HG03457 (cell line): ENCODE results near the gene HP1BP3.

Experiments used
- ATAC-seq: cut with Tn5 transposase; IDR thresholded peaks from one replicate; pipeline ENCODE4 v1.9.1; 2021; ENCODE audit warnings: moderate number of reproducible peaks; ENCODE audit not compliant: unreplicated experiment

Gene HP1BP3

DNA sequence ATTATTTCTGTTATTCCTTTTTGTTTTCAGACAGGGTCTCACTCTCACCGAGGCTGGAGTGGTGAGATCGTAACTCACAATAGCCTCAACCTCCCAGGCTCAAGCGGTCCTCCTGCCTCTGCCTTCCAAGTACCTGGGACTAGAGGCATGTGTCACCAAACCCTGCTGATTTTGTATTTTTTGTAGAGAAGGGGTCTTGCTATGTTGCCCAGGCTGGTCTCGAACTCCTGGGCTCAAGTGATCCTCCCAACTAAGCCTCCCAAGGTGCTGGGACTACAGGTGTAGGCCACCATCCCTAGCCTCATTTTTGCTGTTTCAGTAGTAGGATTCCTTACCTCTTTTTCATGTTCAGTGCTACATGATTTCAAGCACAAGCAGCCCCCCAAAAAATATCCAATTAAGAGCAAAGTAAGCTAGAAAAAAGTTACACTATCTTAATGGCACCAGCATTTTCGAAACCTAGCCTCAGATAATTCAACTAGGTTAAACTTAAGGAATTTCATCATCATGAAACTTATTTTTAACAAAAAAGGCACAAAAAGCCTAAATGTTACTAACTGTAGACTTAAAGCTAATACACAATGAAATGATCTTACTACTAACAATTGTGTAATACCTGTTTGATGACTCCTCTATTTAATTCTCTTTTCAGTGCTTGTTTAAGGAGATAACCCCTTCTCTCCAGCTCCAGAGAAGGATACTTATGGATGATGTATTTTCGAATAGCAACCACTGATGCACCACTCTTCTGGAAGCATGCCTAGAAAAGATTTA lies 16.6 kb downstream of the HP1BP3 start:
- no peak for ATAC-seq

DNA sequence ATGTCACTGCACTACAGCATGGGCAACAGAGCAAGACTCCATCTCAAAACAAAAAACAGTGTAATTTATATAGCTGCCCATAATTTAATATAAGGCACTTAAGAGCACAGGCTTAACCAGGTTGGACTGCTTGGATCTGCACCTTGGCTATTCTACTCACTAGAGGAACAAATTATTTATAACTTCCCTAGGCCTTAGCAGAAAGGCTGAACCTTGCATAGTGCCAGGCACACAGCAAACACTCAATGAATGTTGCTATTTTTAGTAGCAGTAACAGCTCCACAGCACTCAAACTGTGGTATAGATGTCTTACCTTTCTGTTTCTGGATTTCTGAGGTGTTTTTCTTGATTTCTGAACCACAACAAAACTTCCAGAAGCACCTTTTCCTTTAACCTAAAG lies 19.8 kb downstream of the HP1BP3 start:
- ATAC-seq: no peak

DNA sequence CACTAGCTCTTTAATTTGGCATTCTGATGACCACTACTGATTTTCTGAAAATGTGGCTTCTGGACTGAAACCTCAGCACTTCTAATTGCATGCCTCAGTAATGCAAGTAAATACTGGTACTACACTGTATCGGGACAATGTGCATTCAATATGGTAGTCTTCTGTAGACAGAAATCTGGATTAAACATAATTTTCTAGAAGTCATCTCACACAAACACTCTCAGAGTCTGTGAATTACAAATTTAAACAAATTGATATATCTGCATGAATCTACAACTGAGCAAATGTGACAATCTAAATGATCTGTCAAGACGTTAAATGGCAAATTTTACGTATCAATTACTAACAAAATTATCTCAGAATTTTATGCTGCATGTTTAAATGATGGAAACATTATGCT lies 23.7 kb downstream of the HP1BP3 start:
- ATAC-seq: no peak

DNA sequence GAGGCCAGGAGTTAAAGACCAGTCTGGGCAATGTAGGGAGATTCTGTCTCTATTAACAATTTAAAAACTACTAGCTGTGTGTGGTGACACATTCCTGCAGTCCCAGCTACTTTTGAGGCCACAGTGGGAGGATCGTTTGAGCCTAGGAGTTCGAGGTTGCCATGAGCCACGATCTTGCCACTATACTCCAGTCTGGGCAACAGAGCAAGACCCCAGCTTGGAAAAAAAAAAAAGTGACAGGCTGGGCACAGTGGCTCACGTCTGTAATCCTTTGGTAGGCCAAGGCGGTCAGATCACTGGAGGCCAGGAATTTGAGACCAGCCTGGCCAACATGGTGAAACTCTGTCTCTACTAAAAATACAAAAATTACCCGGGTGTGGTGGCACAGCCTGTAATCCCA lies 26.8 kb downstream of the HP1BP3 start:
- ATAC-seq: no peak

DNA sequence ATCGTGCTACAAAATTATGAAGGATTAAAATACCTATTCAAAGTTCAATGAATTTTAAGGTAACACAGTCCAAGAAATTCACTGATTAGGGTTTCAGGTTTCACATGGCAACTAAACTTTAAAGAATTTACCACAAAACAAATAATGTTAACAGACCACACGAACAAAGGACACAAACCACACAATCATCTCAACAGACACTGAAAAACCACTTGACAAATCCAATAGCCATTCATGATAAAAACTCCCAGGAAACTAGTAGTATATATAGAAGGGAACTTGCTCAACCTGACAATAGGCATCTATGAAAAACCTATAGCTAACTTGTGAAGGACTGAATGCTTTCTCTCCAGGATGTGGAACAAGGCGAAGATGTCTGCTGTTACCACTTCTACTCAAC lies 33.5 kb downstream of the HP1BP3 start:
- ATAC-seq: no peak

DNA sequence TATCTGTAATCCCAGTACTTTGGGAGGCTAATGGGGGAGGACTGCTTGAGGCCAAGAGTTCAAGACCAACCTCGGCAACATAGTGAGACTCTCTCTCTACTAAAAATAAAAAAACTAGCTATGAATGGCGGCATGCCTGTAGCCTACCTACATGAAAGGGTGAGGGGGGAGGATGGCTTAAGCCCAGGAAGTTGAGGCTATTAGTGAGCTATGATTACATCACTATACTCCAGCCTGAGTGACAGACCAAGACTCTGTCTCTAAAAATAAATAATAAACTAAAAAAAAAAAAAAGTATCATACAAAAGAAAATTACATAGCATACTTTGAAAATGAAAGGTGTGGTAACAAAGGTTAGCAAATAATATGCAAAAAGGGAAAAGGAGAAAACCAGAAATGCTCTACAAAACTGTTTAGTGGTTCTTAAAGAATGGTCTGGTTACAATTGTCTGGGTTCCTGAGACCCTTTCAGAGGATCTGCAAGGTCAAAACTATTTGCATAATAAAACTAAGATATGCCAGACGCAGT lies 35.6 kb downstream of the HP1BP3 start:
- no peak for ATAC-seq

DNA sequence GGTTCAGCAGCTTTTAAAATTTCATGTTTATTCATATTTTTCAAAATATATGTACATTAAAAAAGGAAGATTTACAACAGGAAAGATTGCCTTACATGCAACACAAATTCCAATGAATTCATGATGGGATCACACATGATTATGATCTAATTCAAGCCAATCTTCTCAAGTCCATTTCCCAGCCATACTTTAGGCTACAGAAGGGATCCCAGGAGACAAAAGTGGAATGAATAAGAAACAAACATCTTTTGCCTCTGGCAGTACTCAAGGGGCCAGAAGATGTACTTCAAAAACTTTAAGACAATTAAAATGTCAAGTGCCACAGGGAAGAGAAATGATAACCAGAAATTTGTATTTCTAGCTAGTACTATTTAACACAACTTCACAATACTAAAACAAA lies 44.4 kb downstream of the HP1BP3 start:
- no peak for ATAC-seq

DNA sequence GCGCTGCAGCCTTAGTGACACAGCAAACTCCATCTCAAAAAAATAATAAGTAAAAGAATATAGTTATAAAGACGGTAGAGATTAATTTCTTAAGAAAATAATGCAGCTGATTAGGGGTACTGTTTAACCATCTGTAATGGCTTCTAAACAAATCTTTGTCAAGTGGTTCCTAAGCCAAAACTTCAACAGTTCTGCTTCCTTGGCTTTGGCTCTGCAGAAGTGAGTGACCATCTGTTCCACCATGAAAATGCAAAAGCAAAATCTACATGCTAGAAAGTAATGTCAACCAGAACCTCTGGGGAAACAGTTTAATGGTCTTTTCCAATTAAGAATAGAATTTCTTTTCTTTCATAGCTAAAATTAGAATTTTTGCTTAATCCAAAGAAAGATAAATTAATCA lies 46.3 kb downstream of the HP1BP3 start:
- no peak for ATAC-seq

DNA sequence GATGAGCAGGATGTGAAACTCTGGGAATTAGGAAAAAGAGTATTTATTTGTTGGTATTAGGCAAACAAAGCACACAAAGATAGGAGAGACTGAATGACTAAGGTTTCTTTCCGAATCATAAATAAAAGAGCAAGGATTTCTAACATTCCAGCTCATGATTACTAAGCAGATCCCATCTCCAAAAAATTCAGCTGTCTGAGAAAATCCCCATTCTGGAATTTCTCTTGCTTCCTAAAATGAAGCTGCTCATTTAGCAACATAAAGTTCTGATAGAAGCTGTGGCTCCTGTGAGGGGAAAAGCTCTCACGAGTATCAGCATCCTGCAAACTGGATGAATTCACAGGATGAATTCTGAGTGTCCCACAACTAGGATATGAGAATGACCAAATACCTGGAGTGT lies 47.9 kb downstream of the HP1BP3 start:
- ATAC-seq: no peak

DNA sequence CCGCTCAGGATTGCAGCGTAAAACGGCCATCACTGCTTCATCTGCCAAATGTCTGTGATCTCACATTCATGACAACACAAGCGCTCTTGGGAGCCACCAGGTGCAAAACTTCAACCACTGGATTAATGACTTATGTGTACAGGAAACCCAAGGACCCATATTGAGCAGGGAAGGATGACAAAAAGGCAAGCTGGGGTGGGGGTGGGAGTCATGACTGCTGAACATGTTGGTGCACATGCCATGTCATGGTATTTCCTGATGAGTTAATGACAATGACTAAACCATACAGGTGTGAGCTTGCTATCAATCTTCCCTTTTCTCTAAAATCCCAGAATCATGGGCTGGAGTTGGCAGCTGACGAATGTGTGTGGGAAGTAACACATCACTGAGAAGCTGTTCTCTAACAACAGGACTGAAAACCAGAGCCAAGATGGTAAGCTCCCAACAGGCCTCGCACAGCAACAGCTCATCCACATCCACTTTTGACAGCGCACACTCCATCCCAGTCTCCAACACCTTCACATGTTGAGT lies 51.5 kb downstream of the HP1BP3 start:
- no peak for ATAC-seq

DNA sequence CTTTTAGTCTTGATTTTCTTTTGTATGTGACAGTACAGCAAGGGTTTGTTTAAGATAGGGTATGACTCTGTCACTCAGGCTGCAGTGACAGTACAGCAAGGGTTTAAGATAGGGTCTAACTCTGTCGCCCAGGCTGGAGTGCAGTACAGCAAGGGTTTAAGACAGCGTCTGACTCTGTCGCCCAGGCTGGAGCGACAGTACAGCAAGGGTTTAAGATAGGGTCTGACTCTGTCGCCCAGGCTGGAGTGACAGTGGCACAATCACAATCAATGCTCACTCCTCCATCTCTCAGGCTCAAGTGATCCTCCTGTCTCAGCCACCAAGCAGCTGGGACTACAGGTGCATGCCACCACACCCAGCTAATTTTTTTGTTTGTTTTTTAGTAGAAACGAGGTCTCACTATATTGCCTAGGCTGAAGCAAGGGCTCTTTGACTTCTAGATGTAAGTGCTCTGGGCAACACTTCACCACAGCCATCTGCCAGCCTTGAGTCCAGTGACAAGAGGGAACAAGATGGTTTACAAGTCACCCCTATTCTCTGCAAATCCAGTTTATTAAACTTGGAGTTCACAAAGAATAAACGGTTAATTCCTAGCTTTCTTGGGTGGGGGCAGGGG lies 53.6 kb downstream of the HP1BP3 start:
- no peak for ATAC-seq

DNA sequence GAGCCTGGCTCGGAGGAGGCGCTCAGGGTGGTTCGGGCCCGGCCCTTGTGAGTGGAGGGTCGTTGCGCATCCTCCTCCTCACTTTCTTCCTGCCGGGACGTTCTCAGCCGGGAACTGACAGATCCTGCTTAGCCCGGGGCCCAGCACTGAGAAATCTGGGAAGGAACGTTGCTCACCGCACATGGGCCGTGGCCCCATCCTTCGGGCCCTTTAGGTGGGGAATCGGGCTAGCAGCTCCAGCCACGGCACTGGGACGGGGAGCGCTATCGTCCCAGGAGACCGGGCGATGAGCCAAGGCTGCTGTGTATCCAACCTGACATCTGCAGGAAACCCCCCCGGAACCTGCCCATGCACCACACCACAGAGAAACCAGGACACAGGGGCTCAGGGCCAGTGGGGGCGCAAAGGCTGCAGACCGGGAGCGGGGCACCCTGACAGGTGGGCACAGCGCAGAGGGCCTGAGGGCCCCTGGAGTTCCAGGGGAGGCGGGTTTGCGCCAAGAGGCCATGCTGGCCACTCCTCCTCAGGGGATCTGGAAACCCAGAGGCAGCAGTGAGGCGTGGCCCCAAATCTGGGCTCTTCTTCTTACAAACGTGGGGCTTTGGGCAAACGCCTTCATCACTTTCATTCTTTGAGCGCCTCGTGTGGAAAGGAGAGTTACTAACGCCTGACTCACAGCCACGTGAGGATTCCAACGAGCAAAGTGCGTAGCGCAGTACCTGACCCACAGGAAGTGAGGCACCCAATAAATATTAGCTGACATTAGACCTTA lies 54.3 kb downstream of the HP1BP3 start, which contains the start of gene SH2D5:
SH2D5 (minus strand) TSS at position 116 of the 772 bp plus-strand sequence. CDS start 4,659 bp downstream, outside the sequence.
- ATAC-seq: no peak

DNA sequence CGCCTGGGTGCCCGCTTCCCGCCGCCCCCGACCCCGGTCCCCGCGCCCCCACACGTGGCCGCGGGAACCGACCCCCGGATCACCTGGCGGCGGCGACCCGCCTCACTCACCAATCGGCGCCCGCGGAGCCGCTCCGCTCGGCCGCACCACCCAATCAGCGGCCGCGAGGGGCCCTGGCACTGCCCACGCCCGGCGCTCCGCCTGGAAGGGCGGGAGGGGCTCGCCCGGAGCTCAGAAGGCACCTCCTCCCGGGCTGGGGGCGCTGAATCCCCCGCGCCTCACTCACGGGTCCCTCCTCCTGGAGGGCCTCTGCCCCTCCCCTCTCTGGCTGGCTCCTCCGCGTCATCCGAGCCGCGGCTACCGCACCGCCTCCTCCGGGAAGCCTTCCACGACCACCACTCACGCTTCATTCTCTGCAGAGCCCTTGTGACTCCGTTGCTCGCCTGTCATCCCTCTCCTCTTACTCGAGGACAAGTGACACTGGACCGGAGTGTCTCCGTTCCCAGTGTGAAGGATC lies 55.0 kb downstream of the HP1BP3 start:
- no peak for ATAC-seq

DNA sequence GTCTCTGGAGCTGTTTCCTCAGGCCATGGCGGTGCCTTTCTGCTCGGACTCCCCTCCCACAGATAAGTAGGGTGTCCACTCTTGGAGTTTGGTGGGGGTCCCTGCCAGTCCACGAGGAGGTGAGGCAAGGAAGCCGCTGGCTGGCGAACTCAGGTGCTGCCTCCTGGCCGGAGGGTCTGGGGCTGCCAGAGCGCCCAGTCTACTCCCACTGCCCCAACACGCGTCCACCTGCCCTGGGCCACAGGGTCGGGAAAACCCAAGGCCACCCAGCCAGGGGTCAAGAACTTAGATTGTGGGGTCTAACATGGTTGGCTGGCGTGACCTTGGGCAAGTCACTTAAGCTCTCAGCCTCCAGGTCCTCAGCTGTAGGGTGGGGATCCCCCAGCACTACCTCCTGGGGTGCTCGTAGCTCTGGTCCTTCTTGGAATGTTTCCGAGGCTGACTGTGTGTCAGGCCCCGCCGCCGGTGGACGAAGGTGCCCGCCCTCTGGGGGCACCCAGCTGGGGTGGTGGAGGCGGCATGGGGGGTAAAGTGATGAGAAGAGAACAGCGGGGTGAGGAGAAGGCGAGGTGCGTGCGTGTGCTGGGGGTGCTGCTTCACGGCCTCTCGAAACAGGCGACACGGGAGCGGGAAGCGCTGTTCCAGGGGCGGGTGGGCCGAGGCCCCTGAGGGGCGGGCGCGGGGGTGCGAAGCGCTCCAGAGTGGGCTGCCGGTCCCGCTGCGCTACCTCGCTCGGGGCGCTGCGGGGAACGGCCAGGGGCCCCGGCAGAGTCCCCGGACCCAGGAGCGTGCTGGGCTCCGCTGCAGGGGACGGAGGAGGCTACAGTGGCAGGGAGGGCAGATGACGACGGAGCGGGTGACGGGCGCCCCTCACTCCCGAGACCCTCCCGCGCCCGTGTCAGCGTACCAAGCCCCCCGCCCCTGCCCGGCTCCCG lies 55.8 kb downstream of the HP1BP3 start:
- ATAC-seq: no peak

DNA sequence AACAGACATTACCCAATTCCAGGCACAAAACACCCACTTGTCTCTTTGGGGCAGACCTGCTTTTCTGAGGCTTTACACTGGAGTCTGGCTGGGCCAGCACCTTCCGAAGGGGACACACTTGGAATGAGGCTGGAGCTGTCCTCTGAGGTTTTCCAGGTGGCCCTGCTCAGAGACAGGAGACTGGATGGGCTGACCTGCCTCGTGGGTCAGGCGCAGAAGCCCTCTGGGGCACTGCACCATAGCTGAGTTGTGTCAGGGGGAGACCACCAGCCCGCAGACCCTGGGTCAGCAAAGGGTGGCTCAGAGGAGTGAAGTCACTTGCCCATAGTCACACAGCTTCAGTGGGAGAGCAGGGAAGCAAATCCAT lies 56.4 kb downstream of the HP1BP3 start:
- no peak for ATAC-seq

DNA sequence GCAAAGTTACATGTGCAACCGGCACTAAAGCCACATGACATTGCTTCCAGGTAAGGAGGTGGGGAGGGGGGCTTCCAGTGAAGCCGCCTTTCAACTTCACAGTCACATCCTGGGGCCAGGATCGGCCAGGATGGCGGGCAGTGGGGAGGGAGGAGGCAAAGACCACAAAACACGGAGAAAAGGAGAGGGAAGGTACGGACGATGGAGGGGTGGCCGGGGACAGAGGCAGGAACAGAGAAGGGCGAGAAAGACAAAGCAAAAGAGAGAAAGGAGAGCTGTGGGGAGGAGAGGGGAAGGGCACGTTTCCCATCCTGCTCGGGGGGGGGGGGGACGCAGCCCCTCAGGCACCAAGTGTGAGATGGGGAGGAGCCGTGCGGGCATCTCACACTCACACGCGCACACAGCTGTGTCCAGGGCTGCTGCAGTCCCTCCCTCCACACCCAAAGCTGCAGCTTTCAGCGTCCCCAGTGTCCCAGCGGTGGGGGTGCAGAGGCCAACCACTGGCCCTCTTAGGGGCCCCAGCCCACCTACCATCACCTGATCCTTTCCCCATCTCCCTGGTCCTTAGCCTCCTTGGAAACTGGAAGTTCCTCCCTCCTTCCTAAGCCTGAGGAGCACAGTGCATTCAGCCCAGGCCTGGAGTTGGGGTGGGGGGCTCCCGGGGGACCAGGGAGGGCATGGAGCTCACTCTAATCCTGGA lies 57.0 kb downstream of the HP1BP3 start:
- ATAC-seq: no peak

DNA sequence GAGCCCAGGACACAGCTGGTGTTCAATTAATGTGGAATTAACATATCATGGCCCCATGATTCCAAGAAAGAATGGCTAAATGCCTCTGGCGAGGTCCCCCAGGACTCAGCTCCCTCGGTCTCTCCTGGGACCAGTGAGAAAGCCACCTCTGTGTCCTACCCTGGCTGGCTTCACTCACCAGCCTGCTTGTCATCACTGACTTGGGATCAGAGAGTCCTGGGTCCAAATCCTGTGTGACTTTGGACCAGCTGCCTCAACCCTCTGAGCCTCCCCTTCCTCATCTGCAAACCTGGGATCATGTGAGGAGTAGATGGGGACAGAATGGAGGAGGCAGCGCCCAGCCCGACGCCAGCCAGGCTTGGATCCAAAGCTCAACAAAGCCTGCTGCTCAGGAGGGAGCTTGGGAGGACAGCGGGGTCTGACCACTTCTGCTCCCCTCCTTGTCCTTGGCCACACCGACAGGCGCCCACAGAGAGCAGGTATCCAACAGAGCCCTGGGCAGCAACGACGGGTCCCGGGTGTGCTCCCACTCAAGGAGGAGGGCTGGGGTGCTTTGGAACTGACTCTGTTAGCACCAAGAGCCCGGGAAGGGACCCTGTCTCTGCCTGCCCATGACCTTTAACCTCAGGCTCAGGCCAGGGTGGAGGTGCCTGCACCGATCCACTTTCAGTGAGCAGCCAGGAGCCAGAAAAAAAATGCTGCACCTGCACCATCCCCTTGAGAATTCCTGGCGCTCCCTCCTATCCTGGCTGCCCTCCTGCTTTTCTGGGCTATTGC lies 57.8 kb downstream of the HP1BP3 start:
- ATAC-seq: no peak

DNA sequence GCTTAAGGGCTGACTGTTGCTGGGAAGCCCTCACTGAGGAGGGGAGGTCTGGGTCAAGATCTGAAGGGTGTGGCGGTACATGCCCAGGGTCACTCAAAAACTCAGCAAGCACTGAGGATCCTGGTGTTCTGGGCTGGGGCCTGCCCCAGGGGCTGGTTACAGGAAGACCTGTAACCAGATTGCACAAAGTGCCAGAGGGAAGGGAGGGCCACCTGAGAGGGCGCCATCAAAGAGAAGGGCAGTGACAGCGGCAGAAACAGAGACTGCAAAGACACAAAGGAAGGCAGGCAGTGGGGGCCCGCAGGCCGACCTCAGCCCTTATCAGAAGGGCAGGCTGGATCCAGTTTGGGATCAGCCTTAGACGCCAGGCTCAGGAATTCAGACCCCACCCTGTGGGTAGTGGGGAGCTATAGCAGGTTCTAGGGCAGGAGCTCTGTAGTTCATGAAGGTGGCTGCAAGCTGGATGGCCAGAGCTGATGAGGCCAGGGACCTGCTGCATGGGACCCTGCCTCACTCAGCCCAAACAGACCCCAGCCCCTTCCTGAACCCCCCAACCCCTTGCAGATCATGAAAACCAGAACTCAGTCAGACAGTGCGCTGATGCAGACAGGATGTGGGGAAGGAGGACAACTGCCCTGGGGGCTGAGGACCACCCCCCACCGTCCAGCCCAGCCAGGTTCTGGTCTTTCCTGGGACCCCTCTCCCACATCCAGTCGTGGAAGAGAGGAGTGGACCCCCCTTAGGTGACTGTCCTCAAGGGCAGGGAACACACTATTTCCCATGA lies 58.5 kb downstream of the HP1BP3 start:
- ATAC-seq: no peak
